ENCODE results near the gene HNRNPK. TPM values are rescaled to one million over a fixed set of nuclear protein-coding genes. Genes with fewer than 3 reads are reported as not detected.

The HNRNPK gene
- total RNA-seq, 2 donors from 2014 or later: 447 to 480 TPM

GRCh38 chr9:84002344-84002743, 22.3 kb upstream of the HNRNPK start:
- intact Hi-C loops (cut with DNase I): no loop called here
- no peak overlapping the region for H3K27ac ChIP-seq
- no peak for DNase-seq (ENCODE audit: low spot score)
- no peak overlapping the region for H3K4me3 ChIP-seq
- no peaks in the 10 kb centered on the region for H3K36me3 ChIP-seq
- H3K27me3 ChIP-seq (replicated peaks; ENCODE audit: insufficient read depth): no peaks in the 10 kb centered on the region
- no peaks in the 10 kb centered on the region for H3K9me3 ChIP-seq
- TF ChIP-seq POLR2AphosphoS5 (IDR thresholded peaks at IDR 0.05) (no peak), CTCF (IDR thresholded peaks at IDR 0.05) (no peak), POLR2A (IDR thresholded peaks at IDR 0.05) (no peak)
- H3K4me1 ChIP-seq (replicated peaks): peaks cover 7% of the 10 kb centered on the region

GRCh38 chr9:84001621-84002020, 21.6 kb upstream of the HNRNPK start:
- intact Hi-C loops (cut with DNase I): no loop called here
- Histone ChIP-seq H3K27ac (no peak overlapping the region), H3K36me3 (no peaks in the 10 kb centered on the region), H3K4me1 (replicated peaks) (peaks cover 7% of the 10 kb centered on the region), H3K27me3 (replicated peaks; ENCODE audit: insufficient read depth) (no peaks in the 10 kb centered on the region), H3K4me3 (no peak overlapping the region), H3K9me3 (no peaks in the 10 kb centered on the region)
- TF ChIP-seq POLR2AphosphoS5 (IDR thresholded peaks at IDR 0.05) (no peak), CTCF (IDR thresholded peaks at IDR 0.05) (no peak), POLR2A (IDR thresholded peaks at IDR 0.05) (no peak)
- DNase-seq (ENCODE audit: low spot score): no peak
- 90% methylated on average over 2 of the region's 2 CpGs for WGBS

- no peaks in the 10 kb centered on the region for H3K9me3 ChIP-seq
- H3K27ac ChIP-seq: no peak overlapping the region
- no peak for DNase-seq (ENCODE audit: low spot score)
- no peak overlapping the region for H3K4me3 ChIP-seq
- WGBS: 94% methylated on average over 3 of the region's 3 CpGs
- TF ChIP-seq POLR2AphosphoS5 (IDR thresholded peaks at IDR 0.05) (no peak), POLR2A (IDR thresholded peaks at IDR 0.05) (no peak), CTCF (IDR thresholded peaks at IDR 0.05) (no peak)
- intact Hi-C loops (cut with DNase I): no loop called here
- no peaks in the 10 kb centered on the region for H3K27me3 ChIP-seq (replicated peaks; ENCODE audit: insufficient read depth)
- H3K4me1 ChIP-seq (replicated peaks): peaks cover 7% of the 10 kb centered on the region
- H3K36me3 ChIP-seq: no peaks in the 10 kb centered on the region
Observed at GRCh38 chr9:84000186-84000585, 20.2 kb upstream of the HNRNPK start.

GRCh38 chr9:83999141-83999918, 19.3 kb upstream of the HNRNPK start:
- no peak for TF ChIP-seq CTCF (IDR thresholded peaks at IDR 0.05)
- no peak for TF ChIP-seq POLR2AphosphoS5 (IDR thresholded peaks at IDR 0.05)
- intact Hi-C loops (cut with DNase I): no loop called here
- no peak for DNase-seq (ENCODE audit: low spot score)
- Histone ChIP-seq H3K4me1 (replicated peaks) (peaks cover 7% of the 10 kb centered on the region), H3K4me3 (no peak overlapping the region), H3K36me3 (no peaks in the 10 kb centered on the region), H3K27ac (no peak overlapping the region), H3K9me3 (no peaks in the 10 kb centered on the region), H3K27me3 (replicated peaks; ENCODE audit: insufficient read depth) (no peaks in the 10 kb centered on the region)
- 33% methylated on average over 2 of the region's 2 CpGs for WGBS

- peaks cover 7% of the 10 kb centered on the region for H3K4me1 ChIP-seq (replicated peaks)
- DNase-seq (ENCODE audit: low spot score): no peak
- no peak overlapping the region for H3K27ac ChIP-seq
- no peaks in the 10 kb centered on the region for H3K27me3 ChIP-seq (replicated peaks; ENCODE audit: insufficient read depth)
- no peaks in the 10 kb centered on the region for H3K36me3 ChIP-seq
- intact Hi-C loops (cut with DNase I): no loop called here
- H3K9me3 ChIP-seq: no peaks in the 10 kb centered on the region
- 94% methylated on average over 4 of the region's 4 CpGs for WGBS
- TF ChIP-seq POLR2AphosphoS5 (IDR thresholded peaks at IDR 0.05): no peak
- no peak for TF ChIP-seq POLR2A (IDR thresholded peaks at IDR 0.05)
- TF ChIP-seq CTCF (IDR thresholded peaks at IDR 0.05): no peak
- no peak overlapping the region for H3K4me3 ChIP-seq
Observed at GRCh38 chr9:83996126-83996525, 16.1 kb upstream of the HNRNPK start.
